Measurements from ENCODE around the gene ZNF689.
"Not testable (repeated sequence)": the region's sequence is repeated elsewhere in the genome, so short reads cannot be mapped to it uniquely, and the experiment has no call there.

The ZNF689 gene

DNA sequence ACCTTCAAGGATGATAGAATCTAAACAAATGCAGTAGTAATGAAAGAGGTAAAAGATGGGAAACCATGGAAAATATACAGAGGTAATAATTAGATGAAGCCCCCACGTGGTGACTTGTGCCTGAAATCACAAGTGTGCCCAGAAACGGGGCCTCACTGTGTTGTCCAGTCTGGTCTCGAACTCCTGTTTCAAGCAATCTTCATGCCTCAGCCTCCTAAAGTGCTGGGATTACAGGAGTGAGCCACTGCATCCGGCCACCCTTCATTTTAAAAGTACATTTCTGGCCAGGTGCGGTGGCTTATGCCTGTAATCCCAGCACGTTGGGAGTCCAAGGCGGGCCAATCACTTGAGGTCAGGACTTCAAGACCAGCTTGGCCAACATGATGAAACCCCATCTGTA is 26.4 kb upstream of the ZNF689 start:
- DNase-seq (ENCODE audit: low read depth): no peak

DNA sequence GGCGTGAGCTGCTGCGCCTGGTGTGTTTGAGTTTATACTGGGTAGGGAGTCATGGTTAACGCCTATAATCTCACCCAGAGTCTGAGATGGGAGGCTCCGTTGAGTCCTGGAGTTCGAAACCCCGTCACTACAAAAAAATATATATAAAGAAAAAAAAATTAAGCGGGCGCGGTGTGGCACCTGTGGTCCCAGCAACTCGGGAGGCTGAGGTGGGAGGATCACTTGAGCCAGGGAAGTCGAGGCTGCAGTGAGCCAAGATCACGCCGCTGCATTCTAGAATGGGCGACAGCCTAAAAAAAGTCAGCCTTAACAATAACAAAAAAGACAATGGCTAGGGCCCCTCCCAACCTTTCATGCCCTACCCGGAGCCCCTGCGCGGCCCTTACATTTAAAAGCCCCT is 23.3 kb upstream of the ZNF689 start:
- no peak for DNase-seq (ENCODE audit: low read depth)

DNA sequence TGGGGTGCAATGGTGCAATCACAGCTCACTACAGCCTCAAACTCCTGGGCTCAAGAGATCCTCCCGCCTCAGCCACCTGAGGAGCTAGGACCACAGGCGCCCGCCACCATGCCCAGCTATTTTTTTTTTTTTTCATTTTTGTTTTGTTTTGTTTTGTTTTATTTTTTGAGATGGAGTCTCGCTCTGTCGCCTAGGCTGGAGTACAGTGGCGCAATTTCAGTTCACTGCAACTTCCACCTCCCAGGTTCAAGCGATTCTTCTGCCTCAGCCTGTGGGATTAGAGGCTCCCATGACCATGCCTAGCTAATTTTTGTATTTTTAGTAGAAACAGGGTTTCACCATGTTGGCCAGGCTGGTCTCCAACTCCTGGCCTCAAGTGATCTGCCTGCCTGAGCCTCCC is 22.3 kb upstream of the ZNF689 start:
- DNase-seq (ENCODE audit: low read depth): not testable (repeated sequence)

DNA sequence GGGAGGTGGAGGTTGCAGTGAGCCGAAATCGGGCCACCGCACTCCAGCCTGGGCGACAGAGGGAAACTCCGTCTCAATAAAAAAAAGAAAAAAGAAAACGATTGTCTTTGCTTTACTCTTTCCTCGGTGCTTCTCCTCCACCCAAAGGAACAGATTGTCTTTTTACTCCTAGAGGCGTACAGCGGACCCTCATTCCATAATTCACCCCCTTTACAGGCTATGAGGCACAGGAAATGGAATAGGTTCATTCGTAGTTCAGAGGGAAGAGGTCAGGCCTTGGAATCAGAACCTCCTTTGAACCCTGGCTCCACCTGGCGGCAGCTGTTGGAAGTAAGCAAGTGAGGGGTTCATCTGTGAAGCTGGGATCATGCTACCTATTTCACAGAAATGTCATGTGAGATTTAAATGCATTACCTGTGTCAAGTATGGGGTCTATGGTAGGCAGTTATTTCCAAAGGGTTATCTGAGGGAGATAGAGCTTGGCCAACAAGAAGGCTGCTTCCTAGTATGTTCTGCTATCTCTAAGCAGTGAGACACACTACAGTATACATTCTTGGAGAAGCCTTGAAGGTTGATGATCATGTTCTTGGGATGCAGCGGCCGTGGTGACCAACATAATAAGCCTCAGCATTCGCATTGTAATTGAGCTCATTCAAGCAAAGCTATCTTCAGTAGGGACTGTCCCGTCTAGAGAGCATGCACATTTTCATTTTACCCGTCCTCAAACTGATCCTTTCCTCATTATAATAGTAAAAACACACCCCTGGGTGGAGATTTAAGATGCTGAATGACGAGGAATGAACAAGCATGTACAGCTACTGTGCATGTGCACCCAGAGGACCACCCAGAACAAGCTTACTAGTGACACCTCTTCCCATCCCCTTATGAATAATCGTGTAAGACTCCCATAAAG is 18.7 kb upstream of the ZNF689 start:
- DNase-seq (ENCODE audit: low read depth): peak; percentile 59

DNA sequence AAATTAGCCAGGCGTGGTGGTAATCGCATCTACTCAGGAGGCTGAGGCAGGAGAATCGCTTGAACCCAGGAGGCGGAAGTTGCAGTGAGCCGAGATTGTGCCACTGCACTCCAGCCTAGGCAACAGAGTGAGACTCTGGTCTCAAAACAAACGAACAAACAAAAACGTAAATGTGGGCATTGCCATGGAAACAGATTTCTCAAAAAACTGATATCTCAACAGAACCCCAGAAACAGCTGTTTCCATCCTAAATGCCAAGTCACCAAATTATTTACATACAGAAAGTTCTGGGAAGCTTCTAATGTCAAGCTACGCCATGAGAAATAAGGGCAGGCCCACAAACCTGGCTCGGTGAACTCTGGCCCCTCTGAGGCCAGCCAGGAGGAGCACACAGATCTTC is 16.0 kb upstream of the ZNF689 start:
- no peak for DNase-seq (ENCODE audit: low read depth)

DNA sequence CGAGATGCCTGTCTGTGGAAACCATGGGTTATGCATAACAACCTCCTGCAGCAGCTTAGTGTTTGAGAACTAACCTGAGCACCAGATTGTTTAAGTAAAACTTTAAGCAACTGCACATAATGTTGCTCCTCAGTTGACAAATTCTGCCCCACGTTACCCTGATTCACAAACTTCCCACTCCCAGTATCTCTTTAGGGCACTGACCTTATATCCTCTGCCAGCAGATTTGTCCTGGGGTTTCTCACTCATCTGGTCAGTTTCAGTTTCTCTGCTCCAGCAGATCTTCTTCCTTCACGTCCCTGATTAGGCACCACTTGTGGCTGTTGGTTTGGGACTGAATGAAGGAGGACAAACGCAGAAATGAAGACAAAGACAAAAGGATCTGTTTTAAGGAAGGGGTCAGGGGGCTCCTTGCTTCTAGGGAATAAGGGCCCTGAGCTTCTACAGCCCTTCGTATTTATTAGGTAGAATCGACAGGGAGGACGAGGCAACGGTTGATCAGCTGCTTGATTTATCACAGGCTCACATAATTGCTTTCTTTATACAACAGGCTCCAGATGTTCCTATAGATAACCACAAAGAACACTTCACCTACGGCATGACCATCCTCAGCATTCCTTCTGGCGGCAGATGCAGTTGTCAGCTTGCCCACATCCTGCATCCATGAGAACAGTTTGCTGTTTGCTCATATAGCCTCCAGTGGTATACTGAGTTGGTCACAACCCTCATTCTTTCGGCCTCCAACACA is 13.5 kb upstream of the ZNF689 start:
- no peak for DNase-seq (ENCODE audit: low read depth)

DNA sequence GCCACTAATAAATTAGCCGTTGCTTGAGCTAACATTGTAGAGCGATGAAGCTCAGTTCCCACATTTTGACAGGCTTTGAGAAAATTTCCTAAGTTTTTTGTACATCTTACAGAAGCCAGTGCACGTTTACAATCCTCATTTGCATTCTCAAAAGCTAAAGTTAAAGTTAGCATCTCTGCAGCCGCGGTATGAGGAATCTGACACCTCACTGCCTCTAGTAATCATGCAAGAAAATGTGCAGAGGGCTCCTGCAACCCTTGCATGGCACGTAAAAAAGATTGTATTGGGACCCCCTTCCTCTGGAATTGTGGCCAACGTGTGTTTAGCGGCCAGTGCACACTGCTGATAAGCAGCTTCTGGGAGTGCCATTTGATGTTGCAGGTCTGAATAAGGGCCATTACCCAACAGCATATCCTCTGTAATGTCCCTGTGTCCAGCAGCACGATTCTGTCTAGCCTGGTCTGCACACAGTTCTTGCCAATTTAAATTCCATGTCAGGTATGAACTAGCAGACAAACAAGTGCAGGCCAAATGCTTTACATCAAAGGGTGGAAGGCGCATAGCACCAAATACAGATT is 12.4 kb upstream of the ZNF689 start:
- DNase-seq (ENCODE audit: low read depth): no peak

DNA sequence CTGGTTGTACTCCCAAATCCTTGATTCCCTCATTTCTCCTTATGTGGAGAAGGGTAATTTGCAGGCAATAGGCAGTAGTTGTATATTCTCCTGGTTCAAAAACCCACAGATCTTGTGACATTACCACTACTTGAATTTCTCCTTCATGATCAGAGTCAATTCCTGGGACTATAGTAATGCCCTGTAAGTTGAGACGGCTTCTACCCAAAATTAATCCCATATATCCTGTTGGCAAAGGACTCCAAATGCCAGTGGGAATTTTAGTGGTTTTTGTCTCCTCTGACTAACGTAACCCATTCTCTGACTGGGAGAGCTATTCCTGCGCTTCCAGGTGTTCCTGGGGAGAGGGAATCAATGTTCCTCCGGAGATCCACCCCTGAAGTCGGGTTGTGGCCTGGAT is 11.6 kb upstream of the ZNF689 start:
- DNase-seq (ENCODE audit: low read depth): peak; percentile 31

DNA sequence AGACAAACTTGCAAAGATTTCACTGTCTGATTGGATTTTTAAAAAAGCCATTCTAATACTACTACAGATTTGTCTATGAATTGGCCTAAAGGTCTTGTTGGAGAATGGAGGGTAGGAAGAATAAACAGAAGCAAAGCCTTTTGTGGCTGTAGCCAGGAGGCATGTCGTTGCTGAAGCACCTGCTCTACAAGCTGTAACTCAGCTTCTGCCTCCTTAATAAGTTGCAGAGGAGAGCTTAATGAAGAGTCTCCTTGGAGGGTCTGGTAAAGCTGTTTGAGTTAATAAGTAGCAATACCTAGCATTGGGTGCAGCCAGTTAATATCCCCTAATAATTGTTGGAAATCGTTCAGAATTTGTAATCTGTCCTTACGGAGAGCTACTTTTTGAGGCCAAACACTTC is 10.0 kb upstream of the ZNF689 start:
- no peak for DNase-seq (ENCODE audit: low read depth)

DNA sequence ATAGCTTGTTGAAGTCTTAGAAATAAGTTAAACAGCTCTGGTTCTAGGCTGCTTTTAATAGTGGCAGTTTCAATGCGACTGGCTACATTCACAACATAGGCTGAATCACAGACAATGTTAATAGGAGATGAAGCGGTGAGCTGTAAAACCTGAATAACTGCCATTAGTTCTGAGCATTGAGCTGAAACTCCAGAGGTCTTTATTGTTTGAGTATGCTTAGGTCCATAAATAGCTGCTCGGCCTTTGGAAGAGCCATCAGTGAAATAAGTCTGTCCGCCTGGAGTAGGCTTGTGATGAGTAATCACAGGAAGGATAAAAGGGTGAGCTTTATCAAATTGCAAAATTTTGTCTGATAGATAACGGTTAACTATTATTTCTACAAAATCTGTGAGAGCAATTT is 9.4 kb upstream of the ZNF689 start:
- no peak for DNase-seq (ENCODE audit: low read depth)

DNA sequence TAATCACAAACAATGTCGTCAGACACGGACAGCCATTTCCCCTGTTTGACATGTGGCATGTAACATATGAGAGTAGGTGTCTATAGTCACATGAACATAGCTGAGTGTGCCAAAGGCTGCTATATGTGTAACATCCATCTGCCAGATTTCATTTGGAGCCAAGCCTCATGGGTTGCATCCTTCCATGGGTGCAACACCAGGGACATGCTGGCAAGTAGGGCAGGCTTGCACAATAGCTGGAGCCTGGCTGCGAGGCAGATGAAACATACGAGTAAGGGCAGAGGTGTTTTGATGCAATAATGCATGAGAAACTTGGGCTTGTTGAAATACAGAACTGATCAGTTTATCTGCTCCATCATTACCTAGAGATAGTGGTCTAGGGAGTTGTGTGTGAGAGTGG is 9.0 kb upstream of the ZNF689 start:
- no peak for DNase-seq (ENCODE audit: low read depth)

DNA sequence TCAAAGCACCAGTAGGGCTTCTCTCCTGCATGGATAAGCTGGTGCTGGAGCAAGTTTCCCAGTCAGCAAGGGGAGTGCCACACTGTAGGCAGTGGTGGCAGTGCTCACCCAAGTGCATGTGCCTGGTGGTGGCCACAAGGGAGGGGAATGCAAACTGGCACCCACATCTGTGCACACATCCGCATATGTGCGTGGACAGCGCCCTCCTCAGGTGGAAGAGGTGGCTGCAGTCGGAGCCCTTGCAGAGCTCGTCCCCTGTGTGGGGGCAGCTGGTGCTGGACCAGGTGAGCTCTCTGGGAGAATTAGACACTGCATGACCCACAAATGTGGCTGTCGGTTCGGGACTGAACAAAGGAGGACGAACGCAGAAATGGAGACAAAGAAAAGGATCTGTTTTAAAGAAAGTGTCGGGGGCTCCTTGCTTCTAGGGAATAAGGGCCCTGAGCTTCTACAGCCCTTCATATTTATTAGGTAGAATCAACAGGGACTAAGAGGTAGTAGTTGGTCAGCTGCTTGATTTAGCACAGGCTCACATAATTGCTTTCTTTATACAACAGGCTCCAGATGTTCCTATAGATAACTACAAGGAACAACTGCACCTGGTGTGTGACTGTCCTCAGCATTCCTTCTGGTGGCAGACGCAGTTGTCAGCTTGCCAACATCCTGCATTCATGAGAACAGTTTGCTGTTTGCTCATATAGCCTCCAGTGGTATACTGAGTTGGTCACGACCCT is 5.3 kb upstream of the ZNF689 start:
- DNase-seq (ENCODE audit: low read depth): peak; percentile 21

DNA sequence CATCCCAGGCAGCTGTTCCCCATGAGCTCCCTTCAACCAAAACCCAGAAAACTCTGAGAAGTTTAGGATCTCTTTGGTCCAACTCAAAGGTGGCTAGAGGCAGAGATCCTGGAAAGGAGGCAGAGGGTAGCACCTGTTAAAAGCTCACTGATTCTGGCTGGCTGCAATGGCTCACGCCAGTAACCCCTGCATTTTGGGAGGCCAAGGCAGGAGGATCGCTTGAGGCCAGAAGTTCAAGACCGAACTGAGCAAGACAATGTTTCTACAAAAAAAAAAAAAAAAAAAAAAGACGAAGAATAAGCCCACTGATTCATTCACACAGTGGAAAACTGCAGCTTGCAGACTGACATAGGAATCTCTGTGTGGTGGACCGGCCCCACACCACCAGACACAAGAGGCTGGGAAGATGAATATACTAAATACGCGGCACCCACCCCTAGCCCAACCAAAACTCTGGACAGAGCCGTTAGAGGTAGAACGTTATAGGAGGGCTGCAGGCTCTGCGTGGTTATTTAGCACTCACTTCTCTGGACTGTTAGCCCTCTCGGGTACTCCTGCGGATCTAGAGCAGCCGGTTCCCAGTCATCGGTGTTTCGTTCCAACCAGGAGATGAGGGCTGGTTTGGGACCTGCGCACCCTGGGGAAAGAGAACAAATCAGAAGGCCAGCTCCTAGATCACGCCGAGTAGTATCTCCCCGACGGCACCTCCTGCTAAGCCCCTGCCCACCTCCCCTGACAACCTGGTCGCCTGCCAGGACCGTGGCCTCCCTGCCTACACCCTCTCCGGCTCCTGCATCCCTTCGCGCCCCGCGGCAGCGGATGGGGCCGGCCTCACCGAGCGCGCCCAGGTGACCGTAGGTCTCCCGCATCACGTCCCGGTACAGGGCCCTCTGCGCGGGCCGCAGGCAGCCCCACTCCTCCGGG is 925 bp downstream of the ZNF689 start:
- DNase-seq (ENCODE audit: low read depth): peak; percentile 36

DNA sequence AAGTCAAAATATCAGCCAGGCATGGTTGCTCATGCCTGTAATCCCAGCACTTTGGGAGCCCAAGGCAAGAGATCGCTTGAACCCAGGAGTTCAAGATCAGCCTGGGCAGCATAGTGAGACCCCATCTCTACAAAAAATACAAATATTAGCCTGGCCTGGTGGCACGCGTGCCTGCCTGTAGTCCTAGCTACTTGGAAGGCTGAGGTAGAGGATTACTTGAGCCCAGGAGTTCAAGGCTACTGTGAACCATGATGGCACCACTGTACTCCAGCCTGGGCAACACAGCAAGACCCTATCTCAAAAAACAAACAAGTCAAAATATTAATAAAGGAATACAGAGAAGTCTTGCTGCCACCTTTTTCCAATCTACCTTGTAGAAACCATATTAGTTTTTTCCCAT is 4.2 kb downstream of the ZNF689 start:
- DNase-seq (ENCODE audit: low read depth): no peak

DNA sequence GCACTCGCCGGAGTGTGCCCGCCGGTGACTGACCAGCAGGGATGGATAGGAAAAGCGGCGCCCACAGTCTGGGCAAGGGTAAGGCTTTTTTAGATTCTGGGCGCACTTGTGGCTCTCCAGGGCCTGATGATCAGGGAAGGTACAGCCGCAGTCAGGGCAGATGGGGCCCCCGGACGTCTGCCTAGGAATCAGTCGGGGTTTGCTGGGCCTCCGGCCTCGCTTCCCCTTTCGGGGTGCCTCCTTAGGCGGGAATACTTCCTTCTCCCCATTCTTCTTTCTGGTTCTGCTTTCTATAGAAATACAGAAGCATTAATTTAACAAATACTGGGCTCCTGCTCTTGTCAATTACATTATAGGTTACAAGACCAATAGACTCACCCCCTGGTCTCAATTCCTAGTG is 5.0 kb downstream of the ZNF689 start:
- no peak for DNase-seq (ENCODE audit: low read depth)

DNA sequence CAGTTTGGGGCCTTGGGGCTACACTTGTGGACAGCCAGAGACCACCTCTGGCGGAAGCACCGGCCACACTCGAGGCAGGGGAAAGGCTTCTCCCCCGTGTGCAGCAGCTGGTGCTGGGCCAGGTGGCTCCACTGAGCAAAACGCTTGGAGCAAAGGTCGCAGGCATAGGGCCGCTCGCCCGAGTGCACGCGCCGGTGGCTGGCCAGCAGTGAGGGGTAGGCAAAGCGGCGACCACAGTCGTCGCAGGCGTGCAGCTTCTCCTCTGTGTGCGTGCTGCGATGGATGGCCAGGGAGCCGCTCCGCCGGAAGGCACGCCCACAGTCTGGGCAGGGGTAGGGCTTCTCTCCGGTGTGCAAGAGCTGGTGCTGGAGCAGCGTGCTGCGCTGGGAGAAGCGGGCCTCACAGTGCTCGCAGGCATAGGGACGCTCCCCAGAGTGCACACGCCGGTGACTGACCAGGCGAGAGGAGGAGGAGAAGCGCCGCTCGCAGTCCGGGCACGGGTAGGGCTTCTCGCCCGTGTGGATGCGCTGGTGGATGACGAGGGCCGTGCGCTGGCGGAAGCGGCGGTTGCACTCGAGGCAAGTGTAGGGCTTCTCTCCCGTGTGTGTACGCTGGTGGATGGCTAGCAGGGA is 5.8 kb downstream of the ZNF689 start:
- DNase-seq (ENCODE audit: low read depth): no peak

DNA sequence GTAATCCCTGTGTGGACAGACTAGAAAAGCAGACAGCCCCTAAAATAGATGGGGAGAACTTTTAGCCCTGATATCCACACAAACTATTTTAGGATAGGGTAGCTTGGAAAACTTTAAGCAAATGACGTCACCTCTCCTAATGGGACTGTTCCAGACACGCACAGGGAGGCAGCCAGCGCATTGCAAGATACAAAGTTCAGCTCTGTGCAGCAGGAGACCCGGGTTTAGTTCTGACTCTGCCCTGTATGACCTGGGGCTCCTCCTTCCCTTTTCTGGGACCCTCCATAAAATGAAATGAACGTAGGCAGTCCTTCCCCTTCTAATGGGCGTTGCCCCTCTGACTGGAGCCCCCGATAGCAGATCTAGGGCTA is 6.3 kb downstream of the ZNF689 start:
- no peak for DNase-seq (ENCODE audit: low read depth)

DNA sequence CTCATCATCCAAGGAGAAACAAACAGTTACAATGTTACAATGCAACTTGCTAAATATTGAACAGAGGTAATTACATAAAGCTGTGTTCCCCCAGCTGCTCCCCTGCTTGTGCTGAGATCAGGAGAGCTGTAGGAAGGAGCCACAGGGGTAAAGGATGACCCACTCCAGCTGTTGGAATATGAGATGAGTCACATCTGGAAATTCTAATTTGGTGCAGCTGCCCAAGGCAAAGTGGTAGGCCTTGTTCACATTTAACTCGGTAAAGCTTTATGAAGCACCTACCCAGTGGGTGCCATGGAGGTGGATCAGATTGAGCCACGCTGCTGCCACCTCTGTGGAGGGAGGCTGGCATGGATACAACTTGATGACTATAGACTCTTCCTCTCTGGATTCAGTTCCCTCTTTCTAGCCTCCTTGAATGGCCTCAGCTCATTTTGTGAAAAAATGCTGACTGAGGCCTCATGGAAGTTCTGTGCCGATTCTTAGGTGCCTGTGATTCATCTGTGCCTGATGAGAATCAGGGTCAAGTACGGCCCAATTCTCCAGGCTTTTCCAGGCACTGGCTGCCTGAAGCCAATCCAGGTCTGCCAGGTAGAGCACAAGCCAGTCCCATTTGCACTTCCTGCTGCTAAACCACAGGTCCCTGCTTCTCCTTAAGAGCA is 7.4 kb downstream of the ZNF689 start:
- no peak for DNase-seq (ENCODE audit: low read depth)

DNA sequence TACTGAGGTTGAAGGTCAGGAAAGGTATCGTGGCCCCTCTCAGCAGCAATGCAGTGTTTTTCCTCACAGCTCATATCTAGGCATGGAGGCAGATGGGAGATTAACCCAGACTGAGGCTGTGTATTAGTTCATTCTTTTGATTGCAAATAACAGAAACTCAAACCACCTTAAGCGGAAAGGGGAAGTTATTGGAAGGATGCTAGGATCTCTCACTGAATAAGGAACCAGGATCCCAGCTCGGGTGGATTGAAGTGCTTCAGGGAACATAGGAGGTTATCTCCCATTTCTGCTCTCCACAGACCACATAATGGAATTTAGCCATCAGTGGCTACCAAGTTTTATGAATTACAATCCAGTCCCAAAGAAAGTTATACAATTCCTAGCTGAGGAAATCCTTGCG is 8.2 kb downstream of the ZNF689 start:
- no peak for DNase-seq (ENCODE audit: low read depth)

DNA sequence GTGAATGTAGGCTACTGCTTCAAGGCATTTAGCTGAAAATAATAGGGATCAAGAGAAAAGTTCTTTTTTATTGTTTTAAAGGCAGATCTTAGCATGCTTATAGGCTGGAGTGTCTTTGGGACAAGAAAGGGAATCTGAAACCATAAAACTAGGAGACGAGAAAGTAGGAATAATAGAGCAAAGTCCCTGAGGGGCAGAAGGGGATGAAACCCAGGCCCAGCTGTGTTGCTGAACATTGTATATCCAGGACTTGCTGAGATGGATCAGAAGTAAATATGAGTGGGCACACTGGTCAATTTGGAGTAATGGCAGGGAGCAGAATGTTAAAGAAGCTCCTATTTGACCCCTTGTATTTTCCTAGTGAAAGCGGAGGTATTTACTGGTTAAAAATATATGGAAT is 9.3 kb downstream of the ZNF689 start:
- DNase-seq (ENCODE audit: low read depth): no peak
